Skeletal muscle satellite cell (primary cell): Measurements from ENCODE around the gene BRDT. TPM values are rescaled to one million over a fixed set of nuclear protein-coding genes. Genes with fewer than 3 reads are reported as not detected.
A peak's percentile ranks its signal among the peaks of the same experiment; 100 is the strongest.

ENCODE experiments used
- H3K27me3 ChIP-seq: 2 replicates; pipeline ENCODE4 v1.7.0; 2013; ENCODE audit warnings: low read length; ENCODE audit not compliant: control insufficient read depth, insufficient read depth
- H3K36me3 ChIP-seq: 2 replicates; pipeline ENCODE4 v1.7.0; 2013; ENCODE audit warnings: mild to moderate bottlenecking, control low read depth, low read length; ENCODE audit not compliant: insufficient read depth
- H3K4me1 ChIP-seq: 2 replicates; pipeline ENCODE4 v1.7.0; 2013; ENCODE audit warnings: low read length; ENCODE audit not compliant: control insufficient read depth, insufficient read depth
- H3K4me2 ChIP-seq: 2 replicates; pipeline ENCODE4 v1.7.0; 2013; ENCODE audit warnings: mild to moderate bottlenecking, low read length
- H3K4me3 ChIP-seq: 2 replicates; pipeline ENCODE4 v1.7.0; 2013; ENCODE audit warnings: low read length
- H3K9ac ChIP-seq: 2 replicates; pipeline ENCODE4 v1.7.0; 2013; ENCODE audit warnings: mild to moderate bottlenecking, low read depth, low read length, moderate library complexity
- H3K9me3 ChIP-seq: replicated peaks from 2 replicates; pipeline ENCODE4 v1.7.0; 2013; ENCODE audit warnings: mild to moderate bottlenecking, control low read depth, low read length
- total RNA-seq: library from RNA; depleted of rRNA; stranded (reverse); fragments of >200 nt; gene quantifications from 2 replicates; pipeline ENCODE4 v1.2.3, GENCODE V29; 2012; rRNA removed

Gene BRDT
- total RNA-seq: not detected in 2 replicates

- no peaks in the 10 kb centered on the region for H3K9me3 ChIP-seq
- no peak within 1 kb of the TSS for H3K4me2 ChIP-seq
- H3K4me3 ChIP-seq: no peak within 1 kb of the TSS
- H3K9ac ChIP-seq: no peak within 1 kb of the TSS
- H3K4me1 ChIP-seq: no peaks in the 10 kb centered on the region
- H3K27me3 ChIP-seq: no peaks in the 10 kb centered on the region
- H3K36me3 ChIP-seq: no peaks in the 10 kb centered on the region
Observed at GRCh38 chr1:91949356-91949699, at the start of gene BRDT. TSS of gene BRDT (plus strand) at chr1:91949401. CDS start at chr1:91962755, 13,354 bp downstream.

- Histone ChIP-seq H3K4me3 (no peak overlapping the region), H3K27me3 (no peaks in the 10 kb centered on the region), H3K4me2 (peak overlapping the region; percentile 26), H3K9ac (no peak overlapping the region), H3K9me3 (no peaks in the 10 kb centered on the region), H3K36me3 (no peaks in the 10 kb centered on the region), H3K4me1 (peaks cover 31% of the 10 kb centered on the region)
Observed at GRCh38 chr1:91900562-91900961, 48.6 kb upstream of the BRDT start.

- no peak overlapping the region for H3K9ac ChIP-seq
- H3K4me2 ChIP-seq: no peak overlapping the region
- H3K4me1 ChIP-seq: peaks cover 31% of the 10 kb centered on the region
- no peaks in the 10 kb centered on the region for H3K27me3 ChIP-seq
- no peak overlapping the region for H3K4me3 ChIP-seq
- H3K9me3 ChIP-seq: no peaks in the 10 kb centered on the region
- H3K36me3 ChIP-seq: no peaks in the 10 kb centered on the region
Observed at GRCh38 chr1:91901231-91901630, 48.0 kb upstream of the BRDT start.

GRCh38 chr1:91912266-91912665 is 36.9 kb upstream of the BRDT start:
- H3K9me3 ChIP-seq: no peaks in the 10 kb centered on the region
- no peak overlapping the region for H3K4me3 ChIP-seq
- H3K4me1 ChIP-seq: peaks cover 5% of the 10 kb centered on the region
- no peaks in the 10 kb centered on the region for H3K36me3 ChIP-seq
- H3K9ac ChIP-seq: no peak overlapping the region
- H3K27me3 ChIP-seq: no peaks in the 10 kb centered on the region
- H3K4me2 ChIP-seq: peak overlapping the region; percentile 3

GRCh38 chr1:91913018-91913417 is 36.2 kb upstream of the BRDT start:
- Histone ChIP-seq H3K27me3 (no peaks in the 10 kb centered on the region), H3K36me3 (no peaks in the 10 kb centered on the region), H3K4me2 (no peak overlapping the region), H3K9ac (no peak overlapping the region), H3K4me1 (peaks cover 5% of the 10 kb centered on the region), H3K4me3 (no peak overlapping the region), H3K9me3 (no peaks in the 10 kb centered on the region)

- no peaks in the 10 kb centered on the region for H3K27me3 ChIP-seq
- H3K9me3 ChIP-seq: no peaks in the 10 kb centered on the region
- H3K4me2 ChIP-seq: no peak overlapping the region
- no peak overlapping the region for H3K4me3 ChIP-seq
- H3K9ac ChIP-seq: no peak overlapping the region
- H3K36me3 ChIP-seq: no peaks in the 10 kb centered on the region
- H3K4me1 ChIP-seq: peaks cover 5% of the 10 kb centered on the region
Observed at GRCh38 chr1:91916046-91916445, 33.2 kb upstream of the BRDT start.

- Histone ChIP-seq H3K9me3 (no peaks in the 10 kb centered on the region), H3K27me3 (no peaks in the 10 kb centered on the region), H3K4me2 (no peak overlapping the region), H3K4me3 (no peak overlapping the region), H3K9ac (no peak overlapping the region), H3K4me1 (peaks cover 5% of the 10 kb centered on the region), H3K36me3 (no peaks in the 10 kb centered on the region)
Observed at GRCh38 chr1:91916811-91917460, 32.3 kb upstream of the BRDT start.

- H3K4me3 ChIP-seq: no peak overlapping the region
- H3K27me3 ChIP-seq: no peaks in the 10 kb centered on the region
- H3K4me2 ChIP-seq: no peak overlapping the region
- peaks cover 9% of the 10 kb centered on the region for H3K4me1 ChIP-seq
- no peak overlapping the region for H3K9ac ChIP-seq
- H3K9me3 ChIP-seq: no peaks in the 10 kb centered on the region
- H3K36me3 ChIP-seq: no peaks in the 10 kb centered on the region
Observed at GRCh38 chr1:91919962-91920361, 29.2 kb upstream of the BRDT start.

- peaks cover 9% of the 10 kb centered on the region for H3K4me1 ChIP-seq
- no peak overlapping the region for H3K9ac ChIP-seq
- H3K27me3 ChIP-seq: no peaks in the 10 kb centered on the region
- no peak overlapping the region for H3K4me2 ChIP-seq
- no peak overlapping the region for H3K4me3 ChIP-seq
- H3K36me3 ChIP-seq: no peaks in the 10 kb centered on the region
- no peaks in the 10 kb centered on the region for H3K9me3 ChIP-seq
Observed at GRCh38 chr1:91924146-91924545, 25.1 kb upstream of the BRDT start.

- H3K4me2 ChIP-seq: no peak overlapping the region
- peaks cover 9% of the 10 kb centered on the region for H3K4me1 ChIP-seq
- no peak overlapping the region for H3K4me3 ChIP-seq
Observed at GRCh38 chr1:91925644-91926435, 23.4 kb upstream of the BRDT start.

GRCh38 chr1:91928026-91928425 is 21.2 kb upstream of the BRDT start:
- H3K27me3 ChIP-seq: no peaks in the 10 kb centered on the region
- H3K9ac ChIP-seq: no peak overlapping the region
- peaks cover 9% of the 10 kb centered on the region for H3K4me1 ChIP-seq
- no peak overlapping the region for H3K4me2 ChIP-seq
- H3K9me3 ChIP-seq: no peaks in the 10 kb centered on the region
- H3K36me3 ChIP-seq: no peaks in the 10 kb centered on the region
- no peak overlapping the region for H3K4me3 ChIP-seq

More at GRCh38 chr1:91925644-91926435, 23.4 kb upstream of the BRDT start:
- no peaks in the 10 kb centered on the region for H3K27me3 ChIP-seq
- no peaks in the 10 kb centered on the region for H3K9me3 ChIP-seq
- no peaks in the 10 kb centered on the region for H3K36me3 ChIP-seq
- H3K9ac ChIP-seq: no peak overlapping the region

- H3K9ac ChIP-seq: no peak overlapping the region
- H3K36me3 ChIP-seq: no peaks in the 10 kb centered on the region
- H3K9me3 ChIP-seq: no peaks in the 10 kb centered on the region
- H3K4me1 ChIP-seq: peaks cover 4% of the 10 kb centered on the region
- no peaks in the 10 kb centered on the region for H3K27me3 ChIP-seq
- H3K4me2 ChIP-seq: no peak overlapping the region
- H3K4me3 ChIP-seq: no peak overlapping the region
Observed at GRCh38 chr1:91929250-91929649, 20.0 kb upstream of the BRDT start.
